Astrocyte (in vitro differentiated cells and primary cell): ENCODE results near the gene CLDN4.

Experiments used
- EZH2 ChIP-seq: IDR thresholded peaks from 2 replicates; pipeline ENCODE4 v1.6.1; 2012; ENCODE audit warnings: mild to moderate bottlenecking, low read length, inconsistent platforms; ENCODE audit not compliant: insufficient read depth
- TF ChIP-seq, protein P1 (sequence below): IDR thresholded peaks from 2 replicates; pipeline ENCODE4 v1.5.1; 2011; ENCODE audit warnings: low read depth, mild to moderate bottlenecking, inconsistent platforms, low read length, moderate library complexity; ENCODE audit not compliant: insufficient read depth

- TF ChIP-seq, protein P1, sequence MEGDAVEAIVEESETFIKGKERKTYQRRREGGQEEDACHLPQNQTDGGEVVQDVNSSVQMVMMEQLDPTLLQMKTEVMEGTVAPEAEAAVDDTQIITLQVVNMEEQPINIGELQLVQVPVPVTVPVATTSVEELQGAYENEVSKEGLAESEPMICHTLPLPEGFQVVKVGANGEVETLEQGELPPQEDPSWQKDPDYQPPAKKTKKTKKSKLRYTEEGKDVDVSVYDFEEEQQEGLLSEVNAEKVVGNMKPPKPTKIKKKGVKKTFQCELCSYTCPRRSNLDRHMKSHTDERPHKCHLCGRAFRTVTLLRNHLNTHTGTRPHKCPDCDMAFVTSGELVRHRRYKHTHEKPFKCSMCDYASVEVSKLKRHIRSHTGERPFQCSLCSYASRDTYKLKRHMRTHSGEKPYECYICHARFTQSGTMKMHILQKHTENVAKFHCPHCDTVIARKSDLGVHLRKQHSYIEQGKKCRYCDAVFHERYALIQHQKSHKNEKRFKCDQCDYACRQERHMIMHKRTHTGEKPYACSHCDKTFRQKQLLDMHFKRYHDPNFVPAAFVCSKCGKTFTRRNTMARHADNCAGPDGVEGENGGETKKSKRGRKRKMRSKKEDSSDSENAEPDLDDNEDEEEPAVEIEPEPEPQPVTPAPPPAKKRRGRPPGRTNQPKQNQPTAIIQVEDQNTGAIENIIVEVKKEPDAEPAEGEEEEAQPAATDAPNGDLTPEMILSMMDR = no peak
- no peak for TF ChIP-seq EZH2
These were observed 11.5 kb downstream of the CLDN4 start, which contains the start of gene METTL27 for GRCh38 chr7:73842067-73842976.
